SU-DHL-6 (cell line): ENCODE measurements around the gene OXCT1.

Experiments
- EZH2phosphoT487 ChIP-seq: fragments of 200-600 bp; sonication (generic), shearing (Covaris generic); conservative IDR thresholded peaks from 2 replicates; pipeline ENCODE4 v1.6.1; 2018; ENCODE audit warnings: mild to moderate bottlenecking, antibody characterized with exemption, low read length, moderate library complexity, mixed read lengths
- TF ChIP-seq, protein P1 (sequence below): fragments of 200-600 bp; sonication (generic); IDR thresholded peaks from one replicate; pipeline ENCODE4 v1.5.1; 2017; ENCODE audit warnings: antibody characterized with exemption, mild to moderate bottlenecking, low read length, moderate library complexity; ENCODE audit not compliant: insufficient read depth, poor library complexity, severe bottlenecking

DNA sequence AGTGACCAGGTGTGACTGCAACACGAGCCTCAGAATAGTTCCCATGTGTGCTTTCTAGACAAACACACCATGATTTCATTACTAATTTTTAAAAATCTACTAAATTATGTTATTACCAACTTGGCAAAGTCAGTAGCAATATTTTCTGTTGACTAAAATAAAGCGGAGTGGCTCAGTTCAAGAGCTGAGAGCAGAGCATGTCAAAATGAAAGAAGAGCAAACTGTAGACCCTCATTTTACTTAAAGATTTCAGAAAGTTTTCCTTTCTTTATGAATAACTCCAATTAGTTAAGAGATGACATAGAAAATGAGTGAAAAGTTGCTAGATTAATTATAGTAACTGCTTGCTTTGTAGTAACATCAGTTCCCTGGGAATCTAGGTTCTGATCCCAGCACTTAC is 17.9 kb downstream of the OXCT1 start:
- TF ChIP-seq, protein P1, sequence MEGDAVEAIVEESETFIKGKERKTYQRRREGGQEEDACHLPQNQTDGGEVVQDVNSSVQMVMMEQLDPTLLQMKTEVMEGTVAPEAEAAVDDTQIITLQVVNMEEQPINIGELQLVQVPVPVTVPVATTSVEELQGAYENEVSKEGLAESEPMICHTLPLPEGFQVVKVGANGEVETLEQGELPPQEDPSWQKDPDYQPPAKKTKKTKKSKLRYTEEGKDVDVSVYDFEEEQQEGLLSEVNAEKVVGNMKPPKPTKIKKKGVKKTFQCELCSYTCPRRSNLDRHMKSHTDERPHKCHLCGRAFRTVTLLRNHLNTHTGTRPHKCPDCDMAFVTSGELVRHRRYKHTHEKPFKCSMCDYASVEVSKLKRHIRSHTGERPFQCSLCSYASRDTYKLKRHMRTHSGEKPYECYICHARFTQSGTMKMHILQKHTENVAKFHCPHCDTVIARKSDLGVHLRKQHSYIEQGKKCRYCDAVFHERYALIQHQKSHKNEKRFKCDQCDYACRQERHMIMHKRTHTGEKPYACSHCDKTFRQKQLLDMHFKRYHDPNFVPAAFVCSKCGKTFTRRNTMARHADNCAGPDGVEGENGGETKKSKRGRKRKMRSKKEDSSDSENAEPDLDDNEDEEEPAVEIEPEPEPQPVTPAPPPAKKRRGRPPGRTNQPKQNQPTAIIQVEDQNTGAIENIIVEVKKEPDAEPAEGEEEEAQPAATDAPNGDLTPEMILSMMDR, result no peak
- no peak for TF ChIP-seq EZH2phosphoT487
